Endothelial cell of umbilical vein (primary cell): ENCODE results near the gene ANKH. TPM values are rescaled to one million over a fixed set of nuclear protein-coding genes. Genes with fewer than 3 reads are reported as not detected.
A peak's percentile ranks its signal among the peaks of the same experiment; 100 is the strongest.

ENCODE experiments used
- BruUV-seq: library from RNA; stranded (reverse); fragments of 400-500 nt; replicated peaks from 2 replicates; lab custom pipeline; 2021; lab: Mats Ljungman, UMichigan
- CTCF ChIA-PET: fragments of 300-600, 350-600 bp; sonication (Branson Sonifier 250); formaldehyde crosslinking; loops from one replicate; lab custom pipeline; 2021; ENCODE audit warnings: antibody characterized with exemption, inconsistent platforms; lab: Charles Lee
- POLR2A ChIA-PET: fragments of 300-600, 350-600 bp; sonication (Branson Sonifier 250); formaldehyde crosslinking; loops from one replicate; lab custom pipeline; 2021; ENCODE audit warnings: antibody characterized with exemption, inconsistent platforms; lab: Charles Lee
- DNase-seq: peaks from one replicate; pipeline ENCODE4 v3.0.0-alpha.2; 2011; ENCODE audit warnings: low read depth, low spot score
- FAIRE-seq: peaks from 2 replicates; lab custom pipeline; 2011; peaks lifted over from hg19 to GRCh38; lab: Jason Lieb, UNC
- H2AFZ ChIP-seq: 2 replicates; pipeline ENCODE4 v1.6.0; 2012; ENCODE audit warnings: low read depth, low read length, control low read depth, inconsistent platforms
- H3K27ac ChIP-seq: 2 replicates; pipeline ENCODE4 v1.5.1; 2011; ENCODE audit warnings: low read depth, mild to moderate bottlenecking, control low read depth, low read length, moderate library complexity; ENCODE audit not compliant: insufficient read depth
- H3K27me3 ChIP-seq, 2 experiments: 2 replicates each; pipeline versions ENCODE4 v1.6.0 to v1.6.1; 2011; ENCODE audit warnings: low read length in 2 of 2, mixed read lengths in 1 of 2; ENCODE audit not compliant: control insufficient read depth in 2 of 2, insufficient read depth in 2 of 2
- H3K36me3 ChIP-seq, 2 experiments: 2 replicates in 1 of 2; 3 replicates in 1 of 2; pipeline ENCODE4 v1.5.1; 2011; ENCODE audit warnings: low read length in 2 of 2, mild to moderate bottlenecking in 1 of 2, moderate library complexity in 1 of 2; ENCODE audit not compliant: control insufficient read depth in 2 of 2, insufficient read depth in 2 of 2; ENCODE audit errors: extremely low read depth in 1 of 2
- H3K4me1 ChIP-seq: 3 replicates; pipeline ENCODE4 v1.5.1; 2011; ENCODE audit warnings: mild to moderate bottlenecking, low read length; ENCODE audit not compliant: control insufficient read depth, insufficient read depth; ENCODE audit errors: extremely low read depth
- H3K4me2 ChIP-seq: 2 replicates; pipeline ENCODE4 v1.6.1; 2011; ENCODE audit warnings: low read length, control low read depth, mixed read lengths; ENCODE audit not compliant: insufficient read depth
- H3K4me3 ChIP-seq, 3 experiments: fragments of 200-600 bp in 1 of 3; sonication (generic), shearing (Covaris generic) in 1 of 3; replicated peaks in 1 of 3; 2 replicates each; pipeline ENCODE4 v1.5.1; 2011 to 2016; ENCODE audit warnings: control low read depth in 3 of 3, low read length in 3 of 3, mild to moderate bottlenecking in 2 of 3, inconsistent platforms in 1 of 3, low read depth in 1 of 3, moderate library complexity in 1 of 3; ENCODE audit not compliant: insufficient read depth in 1 of 3
- H3K79me2 ChIP-seq: 2 replicates; pipeline ENCODE4 v1.6.0; 2012; ENCODE audit warnings: low read length, inconsistent platforms; ENCODE audit not compliant: control insufficient read depth, insufficient read depth
- H3K9ac ChIP-seq: replicated peaks from 2 replicates; pipeline ENCODE3; 2011; ENCODE audit warnings: low read length, control low read depth; ENCODE audit not compliant: insufficient read depth; ENCODE audit errors: extremely low read depth
- H3K9me1 ChIP-seq: replicated peaks from 3 replicates; pipeline ENCODE4 v1.6.0; 2011; ENCODE audit warnings: mild to moderate bottlenecking, low read length; ENCODE audit not compliant: control insufficient read depth, insufficient read depth; ENCODE audit errors: extremely low read depth
- H3K9me3 ChIP-seq: replicated peaks from 2 replicates; pipeline ENCODE4 v1.5.1; 2012; ENCODE audit warnings: low read length, inconsistent platforms; ENCODE audit not compliant: control insufficient read depth, insufficient read depth
- H4K20me1 ChIP-seq: replicated peaks from 2 replicates; pipeline ENCODE3; 2011; ENCODE audit warnings: mild to moderate bottlenecking, low read length; ENCODE audit not compliant: control insufficient read depth, insufficient read depth; ENCODE audit errors: extremely low read depth
- CTCF ChIP-seq, 2 donors: IDR thresholded peaks; 1 replicate in 1 of 2; 2 replicates in 1 of 2; pipeline ENCODE4 v1.5.1; 2011; ENCODE audit warnings: low read length in 2 of 2, mild to moderate bottlenecking in 2 of 2, moderate library complexity in 2 of 2, control low read depth in 1 of 2, inconsistent platforms in 1 of 2, low read depth in 1 of 2; ENCODE audit not compliant: insufficient read depth in 1 of 2; ENCODE audit errors: extremely low read depth in 1 of 2
- EZH2 ChIP-seq: IDR thresholded peaks from 2 replicates; pipeline ENCODE4 v1.6.1; 2012; ENCODE audit warnings: borderline replicate concordance, low read depth, mild to moderate bottlenecking, moderate library complexity, low read length, inconsistent platforms; ENCODE audit not compliant: severe bottlenecking
- FOS ChIP-seq: IDR thresholded peaks from 2 replicates; pipeline ENCODE4 v1.6.1; 2011; ENCODE audit warnings: mild to moderate bottlenecking, low read length, moderate library complexity, borderline replicate concordance; ENCODE audit not compliant: insufficient read depth
- GATA2 ChIP-seq: IDR thresholded peaks from 2 replicates; pipeline ENCODE4 v1.7.0; 2011; ENCODE audit warnings: low read depth, mild to moderate bottlenecking, moderate library complexity, mixed read lengths, low read length; ENCODE audit not compliant: insufficient read length, insufficient read depth
- JUN ChIP-seq: IDR thresholded peaks from 2 replicates; pipeline ENCODE4 v1.6.1; 2011; ENCODE audit warnings: borderline replicate concordance, low read depth; ENCODE audit not compliant: insufficient read length, insufficient read depth
- MAX ChIP-seq: IDR thresholded peaks from 2 replicates; pipeline ENCODE4 v1.6.1; 2011; ENCODE audit not compliant: insufficient read depth, insufficient read length
- MYC ChIP-seq: IDR thresholded peaks from one replicate; pipeline ENCODE4 v1.6.1; 2011; ENCODE audit warnings: mild to moderate bottlenecking, low read depth, low read length
- POLR2A ChIP-seq: IDR thresholded peaks from 2 replicates; pipeline ENCODE4 v1.6.1; 2012; ENCODE audit warnings: low read depth, mild to moderate bottlenecking, control low read depth, low read length
- POLR2AphosphoS5 ChIP-seq: IDR thresholded peaks from 2 replicates; pipeline ENCODE4 v1.6.1; 2012; ENCODE audit warnings: low read depth, mild to moderate bottlenecking, control low read depth, low read length, moderate library complexity; ENCODE audit not compliant: insufficient read depth
- dilution Hi-C: fragments of 300-500 bp; cut with MboI; formaldehyde crosslinking; loops from one replicate; pipeline ENCODE4 v1.15.0; 2019; ENCODE audit warnings: low sequenced_read_pairs; ENCODE audit not compliant: extremely low pct_ligation_motif_present
- intact Hi-C: fragments of 100-400 bp; cut with micrococcal nuclease; formaldehyde crosslinking; loops from one replicate; pipeline ENCODE4 v1.10.0; 2022
- polyA plus RNA-seq, 4 experiments: library from polyadenylated mRNA; depleted of rRNA in 3 of 4; stranded (reverse) in 3 of 4; unstranded in 1 of 4; fragments of >200 nt; gene quantifications; 2 replicates each; pipeline versions ENCODE4 v1.2.1 to v1.2.3, GENCODE V29; 2011 to 2012; ENCODE audit warnings: missing spikeins in 1 of 4
- total RNA-seq: library from RNA; stranded (reverse); gene quantifications from 2 replicates; pipeline ENCODE4 v1.2.3, GENCODE V29; 2021

Gene ANKH
- total and polyA plus RNA-seq, 2 donors (not counting 3 experiments of a cell fraction or from before 2014, with no cell fraction given) = 12.7 to 31.4 TPM

GRCh38 chr5:14775857-14776256 lies 95.7 kb downstream of the ANKH start:
- Histone ChIP-seq H3K27me3 (no peaks in the 10 kb centered on the region), H3K4me3 (no peak overlapping the region), H3K9me1 (no peaks in the 10 kb centered on the region), H3K79me2 (no peaks in the 10 kb centered on the region), H3K9me3 (no peaks in the 10 kb centered on the region), H3K9ac (no peak overlapping the region), H2AFZ (no peak overlapping the region), H3K27ac (no peak overlapping the region), H3K36me3 (no peaks in the 10 kb centered on the region), H3K4me2 (no peak overlapping the region), H3K4me1 (no peaks in the 10 kb centered on the region), H4K20me1 (no peaks in the 10 kb centered on the region)
- peak; percentile 30 for DNase-seq
- ChIA-PET POLR2A (no interaction called here), CTCF (interaction anchor here (0.8 to 1.3 kb wide), 4 partner anchors 8 to 90 kb away, joined by 3 to 4 read pairs (median 3); no protein-coding TSS in a partner anchor)
- intact Hi-C loops (no loop called here), dilution Hi-C loops (no loop called here)
- TF ChIP-seq POLR2A (no peak), GATA2 (no peak), MAX (no peak), POLR2AphosphoS5 (no peak), JUN (no peak), MYC (no peak), CTCF (IDR thresholded peaks at IDR 0.05; ENCODE audit: extremely low read depth in 1 of 2, insufficient read depth in 1 of 2, low read depth in 1 of 2, low read length in 2 of 2) (no peak), FOS (no peak), EZH2 (no peak)
- BruUV-seq = no TSS peak
- FAIRE-seq = no peak
